Measurements from ENCODE around the gene TMEM30B. TPM values are rescaled to one million over a fixed set of nuclear protein-coding genes. Genes with fewer than 3 reads are reported as not detected.

TMEM30B gene, protein sequence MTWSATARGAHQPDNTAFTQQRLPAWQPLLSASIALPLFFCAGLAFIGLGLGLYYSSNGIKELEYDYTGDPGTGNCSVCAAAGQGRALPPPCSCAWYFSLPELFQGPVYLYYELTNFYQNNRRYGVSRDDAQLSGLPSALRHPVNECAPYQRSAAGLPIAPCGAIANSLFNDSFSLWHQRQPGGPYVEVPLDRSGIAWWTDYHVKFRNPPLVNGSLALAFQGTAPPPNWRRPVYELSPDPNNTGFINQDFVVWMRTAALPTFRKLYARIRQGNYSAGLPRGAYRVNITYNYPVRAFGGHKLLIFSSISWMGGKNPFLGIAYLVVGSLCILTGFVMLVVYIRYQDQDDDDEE
- total RNA-seq (2014; rRNA removed; shearing (Covaris generic)): 1.3 and 1.7 TPM in 2 replicates
- 0.29 and 0.35 TPM in 2 replicates for polyA plus RNA-seq (2016; fragmentation: Nextera tagmentation; extraction: Ambion mirVana)

DNA sequence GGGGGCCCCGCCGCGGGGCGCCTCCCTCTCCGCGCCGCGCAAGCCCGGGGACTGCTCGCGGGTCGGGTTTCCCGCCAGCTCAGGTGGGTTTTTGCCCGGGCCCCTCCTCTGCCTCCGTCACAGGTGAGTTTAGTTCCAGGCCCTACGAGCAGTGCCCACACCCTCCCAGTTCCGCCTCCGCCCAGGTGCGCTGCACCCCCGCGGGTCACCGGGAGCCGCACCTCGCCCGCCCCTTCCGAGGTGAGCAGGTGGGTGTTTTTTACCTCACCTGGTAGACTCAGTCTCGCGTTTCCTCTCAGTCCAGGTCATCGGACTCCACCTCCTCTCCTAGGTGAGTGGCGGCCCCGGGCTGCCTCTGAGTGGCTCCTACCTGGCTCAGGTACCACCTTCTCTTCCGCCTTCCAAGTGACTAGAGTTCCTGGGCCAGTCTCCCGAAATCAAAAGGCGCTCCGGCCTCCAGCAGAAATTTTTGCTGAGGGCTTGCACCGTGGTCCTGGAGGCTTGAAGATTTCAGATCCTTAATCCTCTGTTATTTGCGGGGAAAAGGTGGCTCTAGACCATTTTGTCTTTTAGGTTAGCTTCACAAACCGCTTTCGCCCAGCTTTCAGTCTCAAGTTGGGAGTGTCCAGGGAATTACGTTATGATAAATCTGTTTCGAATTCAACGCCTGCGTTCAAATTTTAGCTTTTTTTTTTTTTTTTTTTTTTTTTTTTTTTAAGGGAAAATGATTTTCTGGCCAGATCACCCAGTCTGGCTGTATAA lies at the start of gene TMEM30B:
TMEM30B (minus strand) TSS at position 153 of the 762 bp plus-strand sequence. CDS start 191 bp downstream, outside the sequence.
- 7 to 10% methylated on average over 31 to 38 of the region's 43 CpGs for WGBS, 2 experiments (ENCODE audit: low coverage in 1 of 2, low lambda C conversion rate in 2 of 2, missing lambda C conversion rate in 2 of 2)
- H3F3A ChIP-seq (ENCODE audit: insufficient read depth): peaks cover 25% of the 10 kb centered on the region
- in situ Hi-C loops (cut with MboI): loop anchor here (25.0 kb wide), 1 partner anchor 944 kb away; no protein-coding TSS in a partner anchor
- peak within 1 kb of the TSS; percentile 66 for H3K4me3 ChIP-seq
- H3K36me3 ChIP-seq (ENCODE audit: low read depth): no peaks in the 10 kb centered on the region
- peak within 1 kb of the TSS; percentile 71 for H3K4me2 ChIP-seq (ENCODE audit: unreplicated experiment)
- TF ChIP-seq EZH2phosphoT487 (IDR thresholded peaks at IDR 0.05; ENCODE audit: insufficient read depth, low read depth): no peak
- TF ChIP-seq EZH2 (IDR thresholded peaks at IDR 0.05; ENCODE audit: insufficient read depth, poor library complexity, severe bottlenecking): no peak
- no peak within 1 kb of the TSS for H3K27ac ChIP-seq
- no peaks in the 10 kb centered on the region for H4K20me1 ChIP-seq (ENCODE audit: insufficient read depth)
- peak; percentile 46 for DNase-seq
- no peaks in the 10 kb centered on the region for H3K79me2 ChIP-seq (ENCODE audit: insufficient read depth)
- no peaks in the 10 kb centered on the region for H3K9me2 ChIP-seq (ENCODE audit: insufficient read depth)
- peaks cover 20% of the 10 kb centered on the region for H3K4me1 ChIP-seq (ENCODE audit: insufficient read depth)
- H3K9ac ChIP-seq: peak within 1 kb of the TSS; percentile 71
- H3K27me3 ChIP-seq (replicated peaks; ENCODE audit: insufficient read depth): no peaks in the 10 kb centered on the region
- H3K9me3 ChIP-seq (ENCODE audit: low read depth): no peaks in the 10 kb centered on the region
- H2AFZ ChIP-seq: peak within 1 kb of the TSS; percentile 81

DNA sequence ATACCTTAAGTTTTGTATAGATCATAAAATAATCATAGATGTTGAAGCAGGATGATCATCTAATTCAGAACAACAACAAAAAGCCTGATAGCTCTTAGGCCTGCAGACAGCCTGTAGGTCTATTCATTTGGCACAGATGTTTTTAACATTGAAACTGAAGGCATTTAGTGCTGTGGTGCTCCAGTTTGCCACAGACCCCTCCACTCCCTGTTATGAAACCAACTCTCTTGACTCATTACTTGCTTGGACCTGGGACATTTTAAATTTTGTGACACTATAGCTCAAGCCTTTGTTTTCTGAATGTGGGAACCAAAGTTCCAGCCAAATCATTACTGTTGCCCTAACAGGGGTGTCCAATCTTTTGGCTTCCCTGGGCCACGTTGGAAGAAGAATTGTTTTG lies 49.4 kb upstream of the TMEM30B start:
- no peak overlapping the region for H3K4me2 ChIP-seq (ENCODE audit: unreplicated experiment)
- no peaks in the 10 kb centered on the region for H4K20me1 ChIP-seq (ENCODE audit: insufficient read depth)
- no peaks in the 10 kb centered on the region for H3K9me2 ChIP-seq (ENCODE audit: insufficient read depth)
- no peak overlapping the region for H3K9ac ChIP-seq
- no peak overlapping the region for H3K4me3 ChIP-seq
- in situ Hi-C loops (cut with MboI): no loop called here
- H2AFZ ChIP-seq: no peak overlapping the region
- no peaks in the 10 kb centered on the region for H3K4me1 ChIP-seq (ENCODE audit: insufficient read depth)
- 0 out of 2 replicates have a peak, but pooled peaks cover 7% of the 10 kb centered on the region for H3K27me3 ChIP-seq (replicated peaks; ENCODE audit: insufficient read depth)
- 36 to 43% methylated on average over 1 of the region's 1 CpG for WGBS, 2 experiments (ENCODE audit: low coverage in 1 of 2, low lambda C conversion rate in 2 of 2, missing lambda C conversion rate in 2 of 2)
- TF ChIP-seq EZH2 (IDR thresholded peaks at IDR 0.05; ENCODE audit: insufficient read depth, poor library complexity, severe bottlenecking) (no peak), EZH2phosphoT487 (IDR thresholded peaks at IDR 0.05; ENCODE audit: insufficient read depth, low read depth) (no peak)
- H3K36me3 ChIP-seq (ENCODE audit: low read depth): no peaks in the 10 kb centered on the region
- H3F3A ChIP-seq (ENCODE audit: insufficient read depth): no peaks in the 10 kb centered on the region
- no peaks in the 10 kb centered on the region for H3K9me3 ChIP-seq (ENCODE audit: low read depth)
- no peak overlapping the region for H3K27ac ChIP-seq
- H3K79me2 ChIP-seq (ENCODE audit: insufficient read depth): no peaks in the 10 kb centered on the region
- DNase-seq: no peak

DNA sequence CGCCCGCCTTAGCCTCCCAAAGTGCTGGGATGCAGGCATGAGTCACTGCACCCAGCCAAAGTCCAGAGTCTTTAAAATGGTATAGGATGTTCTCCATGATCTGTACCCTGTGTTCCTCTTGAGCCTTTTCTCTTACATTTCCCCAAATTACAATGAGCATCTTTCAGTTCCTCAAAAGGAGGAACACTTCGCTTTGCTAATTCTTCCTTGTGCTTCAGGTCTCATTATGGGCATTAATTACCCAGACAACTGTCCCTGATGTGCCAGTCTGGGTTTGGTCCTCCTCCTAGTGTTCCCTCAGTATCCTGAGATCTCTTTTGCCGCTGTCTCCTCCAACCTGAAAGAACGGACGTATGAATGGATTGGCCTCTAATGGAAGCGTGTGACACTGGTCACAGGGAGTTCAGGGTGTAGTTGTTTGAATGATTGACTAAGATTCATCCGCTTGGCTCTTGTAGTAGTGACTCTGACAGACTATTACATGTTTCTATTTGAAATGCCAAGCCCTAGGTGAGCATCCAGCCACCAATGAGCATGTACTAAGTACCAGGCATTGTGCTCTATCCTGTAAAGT lies 48.4 kb upstream of the TMEM30B start:
- no peaks in the 10 kb centered on the region for H3K79me2 ChIP-seq (ENCODE audit: insufficient read depth)
- peaks cover 14% of the 10 kb centered on the region; the same call in 1 of the 2 replicates for H3K27me3 ChIP-seq (replicated peaks; ENCODE audit: insufficient read depth)
- no peaks in the 10 kb centered on the region for H3F3A ChIP-seq (ENCODE audit: insufficient read depth)
- H3K9me3 ChIP-seq (ENCODE audit: low read depth): no peaks in the 10 kb centered on the region
- in situ Hi-C loops (cut with MboI): no loop called here
- DNase-seq: no peak
- no peak overlapping the region for H3K27ac ChIP-seq
- TF ChIP-seq EZH2 (IDR thresholded peaks at IDR 0.05; ENCODE audit: insufficient read depth, poor library complexity, severe bottlenecking) (no peak), EZH2phosphoT487 (IDR thresholded peaks at IDR 0.05; ENCODE audit: insufficient read depth, low read depth) (no peak)
- H2AFZ ChIP-seq: no peak overlapping the region
- H3K36me3 ChIP-seq (ENCODE audit: low read depth): no peaks in the 10 kb centered on the region
- H3K9ac ChIP-seq: no peak overlapping the region
- no peak overlapping the region for H3K4me3 ChIP-seq
- no peaks in the 10 kb centered on the region for H3K9me2 ChIP-seq (ENCODE audit: insufficient read depth)
- 86 to 87% methylated on average over 8 of the region's 8 CpGs for WGBS, 2 experiments (ENCODE audit: low coverage in 1 of 2, low lambda C conversion rate in 2 of 2, missing lambda C conversion rate in 2 of 2)
- no peaks in the 10 kb centered on the region for H4K20me1 ChIP-seq (ENCODE audit: insufficient read depth)
- H3K4me1 ChIP-seq (ENCODE audit: insufficient read depth): no peaks in the 10 kb centered on the region
- H3K4me2 ChIP-seq (ENCODE audit: unreplicated experiment): no peak overlapping the region

DNA sequence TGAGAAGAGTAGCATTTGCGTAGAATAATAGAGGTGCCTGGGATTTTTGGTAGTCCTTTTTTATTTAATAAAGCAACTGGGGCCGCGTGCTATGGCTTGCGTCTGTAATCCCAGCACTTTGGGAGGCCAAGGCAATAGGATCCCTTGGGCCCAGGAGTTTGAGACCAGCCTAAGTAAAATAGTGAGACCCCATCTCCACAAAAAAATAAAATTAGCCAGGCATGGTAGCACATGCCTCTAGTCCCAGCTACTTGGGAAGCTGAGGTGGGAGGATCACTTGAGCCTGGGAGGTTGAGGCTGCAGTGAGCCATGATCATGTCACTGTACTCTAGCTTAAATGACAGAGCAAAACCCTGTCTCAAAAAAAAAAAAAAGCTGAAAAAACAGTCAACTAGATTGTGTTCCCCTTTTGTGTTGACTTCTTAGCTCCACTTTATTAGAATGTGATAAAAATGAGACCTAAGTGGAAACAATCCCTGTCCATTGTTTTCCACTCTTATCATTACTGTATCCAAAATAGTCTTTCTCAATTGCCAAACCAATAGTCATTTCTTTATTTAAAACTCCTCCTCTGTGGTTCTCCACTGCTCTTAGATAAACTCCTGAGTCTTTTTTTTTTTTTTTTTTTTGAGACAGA lies 47.6 kb upstream of the TMEM30B start:
- in situ Hi-C loops (cut with MboI): no loop called here

More for the DNA sequence above, 47.6 kb upstream of the TMEM30B start:
- Histone ChIP-seq H2AFZ (no peak overlapping the region), H3F3A (ENCODE audit: insufficient read depth) (no peaks in the 10 kb centered on the region), H3K4me3 (no peak overlapping the region), H3K9me2 (ENCODE audit: insufficient read depth) (no peaks in the 10 kb centered on the region), H3K4me2 (ENCODE audit: unreplicated experiment) (no peak overlapping the region), H3K36me3 (ENCODE audit: low read depth) (no peaks in the 10 kb centered on the region), H3K9me3 (ENCODE audit: low read depth) (no peaks in the 10 kb centered on the region), H3K9ac (no peak overlapping the region), H3K27ac (no peak overlapping the region), H3K79me2 (ENCODE audit: insufficient read depth) (no peaks in the 10 kb centered on the region), H3K27me3 (replicated peaks; ENCODE audit: insufficient read depth) (peaks cover 22% of the 10 kb centered on the region), H4K20me1 (ENCODE audit: insufficient read depth) (no peaks in the 10 kb centered on the region), H3K4me1 (ENCODE audit: insufficient read depth) (no peaks in the 10 kb centered on the region)
- TF ChIP-seq EZH2 (IDR thresholded peaks at IDR 0.05; ENCODE audit: insufficient read depth, poor library complexity, severe bottlenecking) (no peak), EZH2phosphoT487 (IDR thresholded peaks at IDR 0.05; ENCODE audit: insufficient read depth, low read depth) (no peak)
- DNase-seq: no peak
- 93 to 94% methylated on average over 4 of the region's 4 CpGs for WGBS, 2 experiments (ENCODE audit: low coverage in 1 of 2, low lambda C conversion rate in 2 of 2, missing lambda C conversion rate in 2 of 2)

Measured in GM23248 (cell line).